ENCODE data around the gene PSMB1.

Gene PSMB1

DNA sequence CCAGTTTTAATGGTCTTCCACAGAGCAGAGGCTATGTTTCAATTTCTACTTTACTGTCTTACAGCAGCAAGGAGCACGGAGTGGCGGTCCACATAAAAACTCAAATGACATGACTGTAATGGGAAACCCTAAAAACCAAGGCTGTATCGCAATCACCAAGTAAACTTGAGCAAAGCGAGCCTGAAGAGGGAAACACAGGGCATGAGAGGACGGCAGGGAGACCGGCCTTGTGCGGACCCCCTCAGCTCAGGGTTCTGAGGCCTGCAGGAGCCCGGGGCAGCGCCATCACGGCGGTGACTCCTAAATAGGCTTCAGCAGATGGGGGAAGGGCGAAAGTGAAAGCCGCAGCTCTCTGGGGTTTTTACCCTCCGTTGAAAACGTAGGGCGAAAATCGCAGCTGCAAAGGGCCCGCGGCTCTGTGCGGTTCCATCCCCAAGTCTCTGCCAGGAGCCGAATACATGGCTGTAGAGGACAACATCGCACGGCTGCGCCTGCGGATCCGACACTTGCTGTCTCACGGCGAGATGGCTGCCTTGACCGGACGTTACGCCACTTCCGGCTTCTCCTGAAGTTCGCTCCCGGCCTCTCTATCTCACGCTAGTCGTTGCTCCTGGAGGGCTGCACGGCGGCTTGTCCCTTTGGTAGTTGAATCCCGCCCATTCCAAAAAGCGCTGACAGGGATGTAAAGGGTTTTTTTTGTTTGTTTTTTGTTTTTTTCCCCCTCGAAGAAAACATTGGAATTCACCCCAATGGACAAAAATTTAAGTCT is at the start of gene PSMB1:
Gene PSMB1, minus strand, starts transcription at position 543 of the 769 bp plus-strand sequence. Its CDS starts 65 bp downstream, at position 478.
- DNase-seq (ENCODE audit: low spot score) = peak; percentile 92

DNA sequence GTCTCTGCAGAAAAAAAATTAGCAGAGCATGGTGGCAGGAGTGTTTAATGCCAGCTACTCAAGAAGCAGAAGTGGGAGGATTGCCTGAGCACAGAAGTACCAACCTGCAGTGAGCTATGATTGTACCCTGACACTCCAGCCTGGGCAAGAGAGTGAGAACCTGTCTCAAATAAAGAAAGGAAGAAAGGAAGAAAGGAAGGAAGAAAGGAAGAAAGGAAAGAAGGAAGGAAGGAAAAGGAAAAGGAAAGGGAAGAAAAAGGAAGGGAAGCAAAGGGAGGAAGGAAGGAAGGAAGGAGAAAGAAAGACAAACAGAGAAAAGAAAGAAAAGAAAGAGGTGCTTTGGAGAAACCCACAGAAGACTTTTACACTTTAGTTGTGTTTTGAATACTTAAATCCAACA is 44.2 kb upstream of the PSMB1 start:
- DNase-seq (ENCODE audit: low spot score) = no peak

DNA sequence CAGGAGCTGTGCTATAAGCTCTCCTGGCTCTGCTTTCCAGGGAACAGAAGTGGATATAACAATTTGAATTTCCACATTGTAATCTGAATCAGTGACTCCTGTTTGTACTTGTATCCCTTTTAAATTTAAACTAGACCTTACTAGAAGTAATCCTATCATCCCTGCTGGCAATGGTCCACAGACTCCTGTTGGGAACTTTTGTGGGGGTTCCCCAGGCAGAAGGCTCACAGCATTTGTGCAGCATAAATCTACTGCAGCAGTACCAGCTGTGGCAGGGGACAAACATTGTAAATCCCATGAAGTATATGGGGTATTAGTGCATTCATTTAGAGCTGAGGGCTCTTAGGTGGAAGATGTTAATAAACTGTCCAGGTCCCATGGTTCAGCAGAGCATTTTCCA is 43.3 kb upstream of the PSMB1 start:
- no peak for DNase-seq (ENCODE audit: low spot score)

DNA sequence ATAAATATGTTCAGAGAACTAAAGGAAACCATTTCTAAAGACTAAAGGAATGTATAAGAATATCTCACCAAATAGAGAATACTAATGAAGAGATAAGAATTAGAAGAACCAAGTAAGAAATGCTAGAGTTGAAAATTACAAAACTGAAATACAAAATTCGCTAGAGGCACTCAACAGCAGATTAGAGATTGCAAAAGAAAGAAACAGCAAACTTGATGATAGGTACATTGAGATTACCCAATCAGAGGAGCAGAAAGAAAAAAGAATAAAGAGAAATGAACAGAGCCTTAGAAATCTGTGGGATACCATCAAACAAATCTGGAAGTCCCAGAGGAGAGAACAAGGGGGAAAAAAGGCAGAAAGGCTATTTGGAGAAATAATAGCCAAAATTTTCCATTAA is 37.6 kb upstream of the PSMB1 start:
- no peak for DNase-seq (ENCODE audit: low spot score)

DNA sequence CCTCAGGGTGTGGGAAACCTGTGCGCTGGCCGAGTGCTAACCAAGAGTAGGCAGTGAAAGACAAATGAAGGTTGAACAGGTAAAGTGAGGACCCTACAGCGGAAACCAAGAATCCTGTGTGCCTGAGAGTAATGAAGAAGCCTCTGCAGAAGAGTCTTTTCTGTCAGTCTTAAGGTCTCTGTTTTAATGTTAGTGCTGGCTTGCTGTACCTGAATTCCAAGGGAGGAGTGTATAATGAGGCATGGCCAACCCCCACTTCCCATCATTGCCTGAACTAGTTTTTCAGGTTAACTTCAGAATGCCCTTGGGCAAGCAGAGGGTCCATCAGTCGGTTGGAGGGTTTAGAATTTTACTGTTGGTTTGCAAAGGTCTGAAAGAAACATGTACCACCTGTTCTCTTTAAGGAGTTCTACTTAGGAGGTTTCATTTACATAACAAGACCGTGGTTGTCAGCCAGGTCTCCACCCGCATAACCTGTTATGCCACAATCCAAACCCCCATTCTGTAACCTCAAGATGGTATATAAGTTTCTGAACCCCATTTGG is 31.9 kb upstream of the PSMB1 start:
- DNase-seq (ENCODE audit: low spot score) = no peak

DNA sequence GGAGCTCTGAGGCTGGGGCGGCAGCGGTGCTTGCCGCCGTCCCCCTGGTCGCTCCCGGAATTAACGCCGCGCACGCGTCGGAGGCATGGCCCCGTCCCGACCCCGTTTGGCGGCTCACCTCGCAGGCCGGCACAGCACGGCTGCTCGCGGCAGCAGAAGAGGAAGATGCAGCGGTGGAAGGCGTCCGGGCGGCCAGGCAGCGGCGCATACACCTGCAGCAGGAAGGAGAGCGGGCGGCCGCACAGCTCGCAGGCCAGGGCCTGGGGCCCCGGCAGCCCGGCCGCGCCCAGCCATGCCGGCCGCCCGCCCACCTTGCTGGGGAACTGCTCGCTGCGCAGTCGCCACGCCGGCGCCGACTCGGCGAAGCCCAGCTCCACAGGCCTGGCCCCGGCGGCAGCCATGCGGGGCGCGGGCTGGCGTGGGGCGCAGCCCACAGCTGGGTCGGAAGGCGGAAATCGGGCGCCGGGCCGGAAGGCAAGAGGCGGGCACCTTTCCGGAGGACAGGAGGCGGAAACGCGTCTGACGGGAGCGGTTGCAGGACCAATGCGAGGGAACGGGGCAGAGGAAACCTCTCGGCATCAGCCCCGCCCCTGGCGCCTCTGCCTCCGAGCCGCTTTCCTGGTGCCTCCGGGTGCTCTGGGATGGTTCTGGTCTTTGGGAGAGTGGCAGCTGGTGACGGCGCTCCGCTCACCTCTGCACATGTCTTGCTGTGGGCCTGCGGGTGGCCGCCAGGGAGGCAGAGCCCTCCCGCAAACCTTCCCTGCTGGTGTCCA is 31.3 kb upstream of the PSMB1 start, which contains the start of gene PDCD2:
Gene PDCD2, minus strand, starts transcription at position 457 of the 773 bp plus-strand sequence. Its CDS starts 56 bp downstream, at position 401.
- peak; percentile 91 for DNase-seq (ENCODE audit: low spot score)

DNA sequence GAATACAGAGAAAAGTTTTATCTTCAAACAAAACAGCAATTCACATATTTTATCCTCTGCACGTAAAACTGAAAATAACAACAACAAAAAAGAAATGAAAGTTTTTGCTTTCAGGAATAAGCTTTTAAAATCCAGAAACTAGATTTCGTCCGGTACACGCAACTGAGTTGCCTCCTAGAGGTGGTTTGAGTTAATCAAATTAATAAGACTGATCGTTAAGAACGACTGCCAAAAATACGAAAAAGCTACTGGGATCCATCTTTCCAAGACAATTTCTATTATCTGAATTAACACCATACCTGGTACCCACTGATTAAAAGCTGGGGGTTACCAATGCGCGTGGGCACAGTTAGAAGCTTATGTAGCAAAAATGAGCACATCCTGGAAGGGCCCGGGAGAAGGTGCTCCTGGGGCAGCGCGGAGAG is 30.7 kb upstream of the PSMB1 start:
- DNase-seq (ENCODE audit: low spot score) = no peak

DNA sequence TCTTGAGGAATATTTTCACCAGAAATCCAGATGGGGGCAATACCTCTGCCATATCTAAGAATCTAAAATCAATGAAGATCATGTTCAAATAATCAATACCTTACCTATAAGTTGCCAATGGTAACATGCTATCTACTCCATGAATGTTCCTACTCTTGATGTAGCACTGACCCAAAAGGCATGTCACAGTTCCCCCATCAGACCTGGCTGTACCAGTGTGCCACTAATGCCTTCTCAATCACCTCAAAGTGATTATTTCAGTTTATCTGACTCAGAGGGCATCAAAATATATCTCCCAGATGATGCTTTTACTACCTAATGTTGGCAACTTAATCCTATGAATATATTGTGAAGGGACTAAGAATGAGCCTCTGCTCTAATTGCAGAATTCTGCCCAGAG is 25.8 kb upstream of the PSMB1 start:
- DNase-seq (ENCODE audit: low spot score) = no peak

DNA sequence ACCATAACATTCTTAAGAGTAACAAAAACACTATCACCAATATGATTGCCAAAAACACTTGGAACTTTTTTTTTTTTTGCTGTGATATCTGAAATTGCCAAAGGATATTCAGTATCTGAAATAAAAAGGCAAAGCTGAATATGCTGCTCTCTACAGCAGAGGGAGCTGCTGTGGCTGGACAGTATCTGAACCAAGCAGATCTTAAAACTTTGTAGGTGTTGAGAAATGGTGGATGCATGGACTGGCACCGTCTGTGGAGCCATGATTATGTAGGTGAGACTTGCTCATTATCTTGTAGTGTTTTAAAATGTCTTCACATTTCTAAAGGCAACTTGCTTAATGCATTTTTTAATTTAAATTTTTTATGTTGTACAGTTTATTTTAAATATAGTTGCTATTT is 22.1 kb upstream of the PSMB1 start:
- no peak for DNase-seq (ENCODE audit: low spot score)

DNA sequence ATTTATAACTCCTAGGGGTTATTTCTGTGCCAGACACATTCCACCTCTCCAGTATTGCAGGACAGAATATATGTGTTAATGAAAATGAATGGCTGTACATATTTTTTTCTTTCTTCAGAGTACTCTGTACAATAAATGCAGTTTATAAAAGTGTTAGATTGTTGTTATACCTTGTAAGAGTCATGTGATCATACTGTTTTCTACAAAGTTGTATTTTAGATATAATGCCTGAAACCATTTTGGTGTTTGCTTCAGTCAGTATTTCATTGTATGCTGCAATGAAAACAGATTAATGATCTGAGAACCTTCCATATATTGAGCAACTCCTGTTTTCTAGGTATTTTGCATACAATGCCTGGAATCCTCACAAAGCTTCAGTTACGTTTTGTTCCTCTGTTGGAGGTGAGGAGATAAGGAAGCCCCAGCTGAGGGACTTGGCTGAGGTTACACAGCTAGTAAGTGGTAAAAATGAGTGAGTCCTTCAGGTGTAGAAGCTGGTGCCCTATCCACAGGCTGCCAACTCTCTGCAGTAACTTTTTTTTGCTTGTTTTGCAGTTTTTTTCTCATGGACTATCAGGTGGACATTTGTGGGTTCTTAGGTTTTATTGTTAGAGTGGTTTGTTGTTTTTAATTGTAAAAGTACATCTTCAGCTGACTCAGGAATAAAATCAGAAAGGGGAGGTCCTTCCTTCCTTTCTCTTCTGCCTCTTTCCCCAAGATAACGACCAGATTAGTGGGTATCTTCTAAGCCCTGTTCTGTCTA is 19.8 kb upstream of the PSMB1 start:
- DNase-seq (ENCODE audit: low spot score) = no peak

DNA sequence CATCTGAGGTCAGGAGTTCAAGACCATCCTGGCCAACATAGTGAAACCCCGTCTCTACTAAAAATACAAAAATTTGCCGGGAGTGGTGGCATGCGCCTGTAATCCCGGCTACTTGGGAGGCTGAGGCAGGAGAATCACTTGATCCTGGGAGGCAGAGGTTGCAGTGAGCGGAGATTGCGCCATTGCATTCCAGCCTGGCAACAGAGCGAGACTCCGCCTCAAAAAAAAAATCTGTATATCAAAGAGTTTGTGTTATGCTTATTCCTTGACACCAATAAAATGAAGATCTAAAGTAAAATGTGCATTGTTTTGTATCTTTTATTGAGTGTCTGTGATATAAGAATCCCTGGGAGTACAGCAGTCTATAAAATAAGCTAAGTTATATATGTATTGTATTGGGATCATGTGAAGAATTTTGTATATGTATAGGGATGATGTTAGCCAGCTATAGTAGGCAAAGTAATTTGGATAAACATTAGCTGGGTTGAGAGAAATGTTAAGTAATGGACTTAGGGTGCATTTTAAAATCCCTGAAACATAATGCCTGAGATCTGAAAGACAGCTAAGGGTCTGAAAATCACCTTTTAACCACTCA is 11.9 kb upstream of the PSMB1 start:
- DNase-seq (ENCODE audit: low spot score) = no peak

DNA sequence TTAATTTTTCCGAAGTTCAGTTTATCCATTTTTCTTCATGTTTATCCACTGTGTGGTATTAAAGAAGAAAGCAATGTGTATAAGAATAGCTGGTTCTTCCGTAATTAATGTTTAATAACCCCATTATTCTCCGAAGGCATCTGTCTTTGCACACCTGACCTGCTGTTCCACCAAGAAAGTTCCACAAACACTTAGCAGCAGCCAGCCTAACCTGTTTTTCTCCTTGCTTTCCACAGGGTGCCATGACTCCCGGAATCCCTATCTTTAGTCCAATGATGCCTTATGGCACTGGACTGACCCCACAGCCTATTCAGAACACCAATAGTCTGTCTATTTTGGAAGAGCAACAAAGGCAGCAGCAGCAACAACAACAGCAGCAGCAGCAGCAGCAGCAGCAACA is 8.4 kb upstream of the PSMB1 start:
- DNase-seq (ENCODE audit: low spot score) = no peak

DNA sequence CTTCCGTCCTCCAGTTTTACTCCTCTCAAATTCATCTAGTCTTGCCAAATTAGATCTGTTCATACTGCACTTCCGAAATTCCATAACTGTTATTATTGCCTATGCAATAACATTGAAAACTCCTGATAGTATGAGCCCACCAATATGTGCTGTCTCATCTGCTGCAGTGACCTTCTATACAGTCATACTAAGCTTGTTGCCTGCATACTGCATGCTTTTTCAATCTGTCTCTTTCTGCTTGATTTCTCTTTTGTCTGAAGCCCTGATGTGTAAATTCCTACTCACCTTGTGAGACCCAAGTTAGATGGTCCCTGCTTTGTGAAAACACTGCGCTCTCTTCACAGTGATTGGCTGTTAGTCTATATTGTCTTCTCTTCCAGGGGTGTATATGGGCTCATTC is 2.2 kb upstream of the PSMB1 start:
- no peak for DNase-seq (ENCODE audit: low spot score)

DNA sequence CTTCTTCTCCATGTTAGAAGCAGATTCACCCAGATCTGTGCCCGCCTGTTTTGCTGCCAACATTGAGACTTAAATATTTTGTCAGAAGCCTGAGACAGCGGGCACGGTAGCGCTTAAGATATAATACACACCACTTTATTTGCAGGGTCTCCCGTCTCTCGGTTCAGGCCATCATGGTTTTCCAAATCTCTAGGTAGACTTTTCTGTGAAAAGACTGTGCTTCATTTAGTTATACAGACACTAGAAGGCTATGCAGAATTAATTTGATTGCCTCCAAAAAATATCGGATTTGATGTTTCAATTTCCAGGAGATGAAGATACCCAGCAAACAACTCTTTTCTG is 1.7 kb upstream of the PSMB1 start:
- DNase-seq (ENCODE audit: low spot score) = no peak

DNA sequence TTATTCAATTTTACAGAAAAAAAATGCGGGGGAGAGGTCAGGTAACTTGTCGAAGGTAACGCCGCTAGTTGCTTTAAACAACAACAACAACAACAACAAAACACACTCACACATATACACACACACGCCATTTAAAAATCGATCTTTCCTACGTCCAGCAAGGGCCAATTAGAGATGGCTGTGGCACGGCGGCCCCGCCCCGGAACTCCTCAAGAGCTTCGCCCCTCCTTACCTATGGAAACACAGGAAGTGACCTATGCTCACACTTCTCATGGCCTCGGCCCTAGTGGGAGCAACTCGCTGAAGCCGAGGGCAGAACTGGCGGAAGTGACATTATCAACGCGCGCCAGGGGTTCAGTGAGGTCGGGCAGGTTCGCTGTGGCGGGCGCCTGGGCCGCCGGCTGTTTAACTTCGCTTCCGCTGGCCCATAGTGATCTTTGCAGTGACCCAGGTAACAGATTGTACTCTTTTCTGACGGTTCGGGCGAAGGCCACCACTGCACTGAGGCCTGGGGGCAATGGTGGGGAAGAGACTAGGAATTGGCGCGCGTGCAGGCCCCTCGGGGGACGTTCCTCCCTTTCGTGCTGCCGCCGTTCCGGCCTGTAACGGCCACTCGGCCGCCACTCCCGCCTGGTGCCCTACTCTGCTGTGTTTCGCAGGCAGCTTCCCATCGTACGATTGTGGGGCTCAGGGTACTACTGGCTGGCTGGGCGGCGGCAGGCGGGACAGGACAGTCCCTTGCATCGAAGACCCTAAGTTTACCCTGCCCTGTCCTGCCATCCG is 1.1 kb upstream of the PSMB1 start, which contains the start of gene TBP:
Gene TBP, plus strand, starts transcription at position 357 of the 783 bp plus-strand sequence. CDS start 2,661 bp downstream, outside the sequence.
- DNase-seq (ENCODE audit: low spot score) = peak; percentile 98

DNA sequence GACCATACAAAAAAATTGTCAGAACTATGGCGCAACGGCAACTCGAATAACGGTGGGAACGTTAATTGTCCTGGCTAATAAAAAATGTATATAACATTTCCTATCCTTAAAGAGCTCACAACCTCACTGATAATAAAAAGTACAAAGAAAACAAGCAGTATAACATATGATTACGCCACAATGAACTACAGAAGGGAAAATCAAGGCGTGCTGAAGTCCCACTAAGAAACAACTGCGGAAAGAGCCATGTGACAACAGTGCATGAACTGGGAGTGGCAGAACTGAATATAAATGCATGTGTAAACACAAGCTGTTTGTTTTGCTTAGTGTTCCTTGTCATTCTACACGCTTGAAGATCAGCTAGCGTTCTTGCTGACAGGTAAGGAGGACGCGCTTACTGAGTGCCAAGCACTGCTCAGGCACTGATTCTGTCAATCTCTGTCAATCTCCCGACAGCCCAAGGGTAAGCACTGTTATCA is 466 bp upstream of the PSMB1 start:
- DNase-seq (ENCODE audit: low spot score) = no peak

DNA sequence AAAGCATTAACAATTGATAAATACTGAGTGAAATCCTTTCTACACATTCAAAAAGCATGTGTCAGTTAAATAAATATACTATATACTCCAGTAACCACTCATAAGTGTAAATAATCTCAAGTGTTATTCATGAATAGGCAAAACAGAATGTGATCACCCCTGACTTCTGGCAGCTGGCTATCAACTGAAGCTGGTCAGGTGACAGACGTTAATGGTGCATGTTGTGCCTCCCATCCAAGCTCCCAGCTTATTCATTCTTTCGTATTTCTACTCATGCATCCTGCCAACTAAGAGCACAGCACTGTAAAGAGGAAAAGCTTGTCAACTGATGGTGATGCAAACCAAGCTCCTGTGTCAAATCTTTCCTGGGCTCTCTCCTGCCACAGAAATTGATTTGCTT is 7.7 kb downstream of the PSMB1 start:
- no peak for DNase-seq (ENCODE audit: low spot score)

DNA sequence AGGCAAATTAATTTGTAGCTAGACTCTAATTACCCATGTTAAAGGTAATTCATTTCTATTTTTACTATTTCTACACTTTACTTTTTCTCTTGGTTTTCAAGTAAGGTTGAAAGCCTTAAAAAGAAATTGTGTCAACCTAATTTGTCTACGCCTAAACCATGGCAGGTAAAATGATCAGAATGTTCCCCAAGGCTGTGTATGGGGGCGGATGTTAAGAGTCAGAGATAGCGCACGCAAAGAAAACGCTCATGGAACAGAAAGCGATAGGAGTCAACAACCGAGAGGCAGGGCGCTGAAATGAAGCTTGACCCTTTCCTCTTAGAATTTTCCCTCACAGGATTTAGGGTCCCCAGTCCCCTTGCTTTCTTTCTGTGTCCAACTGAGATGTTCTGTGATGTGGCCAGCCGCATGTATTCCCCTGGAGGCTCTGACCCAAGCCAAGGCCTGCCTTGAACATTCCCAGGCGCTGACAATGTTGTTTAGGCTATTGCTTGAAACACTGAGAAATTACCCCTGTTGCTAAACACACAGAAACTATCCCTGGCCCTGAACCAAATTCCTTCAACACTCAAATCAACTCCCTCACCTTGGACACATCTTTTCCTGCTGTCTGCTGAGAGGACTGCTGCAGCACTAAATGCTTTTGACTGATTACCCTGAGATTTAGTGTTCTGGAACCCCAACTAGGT is 10.9 kb downstream of the PSMB1 start:
- DNase-seq (ENCODE audit: low spot score) = no peak

DNA sequence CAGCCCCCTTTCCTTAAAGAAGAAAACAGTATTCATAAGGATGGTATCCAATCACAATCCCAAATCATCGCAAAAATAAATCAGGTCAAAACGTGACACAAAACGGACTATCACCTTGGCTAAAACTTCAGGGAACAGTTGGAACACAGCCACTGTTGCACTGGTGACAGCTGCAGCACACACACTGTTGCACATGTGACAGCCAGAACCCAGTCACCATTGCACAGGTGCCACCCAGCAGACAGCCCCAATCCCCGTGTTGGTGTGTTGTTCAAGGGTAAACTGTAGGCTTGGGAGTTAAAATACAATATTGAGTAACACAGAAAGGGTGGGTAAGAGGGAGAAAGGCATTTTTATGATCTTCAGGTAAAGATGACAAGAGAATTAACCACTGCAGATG is 15.8 kb downstream of the PSMB1 start:
- DNase-seq (ENCODE audit: low spot score) = no peak

DNA sequence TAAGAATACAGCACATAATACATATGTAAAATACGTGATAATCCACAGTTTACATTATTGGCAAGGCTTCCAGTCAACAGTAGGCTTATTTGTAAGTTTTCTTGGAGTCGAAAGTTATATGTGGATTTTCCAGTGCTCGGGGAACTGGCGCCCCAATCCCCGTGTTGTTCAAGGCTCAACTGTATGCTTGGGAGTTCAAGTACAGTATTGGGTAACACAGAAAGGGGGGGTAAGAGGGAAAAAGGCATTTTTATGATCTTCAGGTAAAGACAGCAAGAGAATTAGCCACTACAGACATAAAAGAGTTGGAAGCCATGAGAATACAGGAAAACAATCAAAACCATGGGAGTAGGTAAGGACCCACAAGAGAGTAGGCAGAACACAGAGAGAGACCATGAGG is 16.4 kb downstream of the PSMB1 start:
- DNase-seq (ENCODE audit: low spot score) = no peak

Measured in kidney capillary endothelial cell (primary cell).